GM23248 (cell line): ENCODE measurements around the gene XXYLT1. TPM values are rescaled to one million over a fixed set of nuclear protein-coding genes. Genes with fewer than 3 reads are reported as not detected.
"Not testable (repeated sequence)": the region's sequence is repeated elsewhere in the genome, so short reads cannot be mapped to it uniquely, and the experiment has no call there.

ENCODE experiments used
- DNase-seq: peaks from one replicate; pipeline ENCODE4 v3.0.0-alpha.2; 2015
- H2AFZ ChIP-seq: fragments of 200-600 bp; sonication (generic); 2 replicates; pipeline ENCODE4 v1.6.1; 2016; ENCODE audit warnings: antibody characterized with exemption
- H3F3A ChIP-seq: fragments of 200-600 bp; sonication (generic); 2 replicates; pipeline ENCODE4 v1.6.1; 2016; ENCODE audit warnings: mild to moderate bottlenecking, antibody characterized with exemption, mixed run types; ENCODE audit not compliant: insufficient read depth
- H3K27ac ChIP-seq: fragments of 200-600 bp; sonication (generic); 2 replicates; pipeline ENCODE4 v1.5.1; 2016; ENCODE audit warnings: mild to moderate bottlenecking
- H3K27me3 ChIP-seq: fragments of 200-600 bp; sonication (generic); replicated peaks from 2 replicates; pipeline ENCODE4 v1.6.1; 2016; ENCODE audit warnings: mild to moderate bottlenecking; ENCODE audit not compliant: insufficient read depth
- H3K36me3 ChIP-seq: fragments of 200-600 bp; sonication (generic); 2 replicates; pipeline ENCODE4 v1.6.1; 2016; ENCODE audit warnings: low read depth, mild to moderate bottlenecking
- H3K4me1 ChIP-seq: fragments of 200-600 bp; sonication (generic); 2 replicates; pipeline ENCODE4 v1.6.1; 2016; ENCODE audit warnings: mild to moderate bottlenecking; ENCODE audit not compliant: insufficient read depth
- H3K4me2 ChIP-seq: fragments of 200-600 bp; sonication (generic); one replicate; pipeline ENCODE4 v1.6.1; 2016; ENCODE audit warnings: mild to moderate bottlenecking; ENCODE audit not compliant: unreplicated experiment
- H3K4me3 ChIP-seq: fragments of 200-600 bp; sonication (generic); 2 replicates; pipeline ENCODE4 v1.5.1; 2016; ENCODE audit warnings: mild to moderate bottlenecking
- H3K79me2 ChIP-seq: fragments of 200-600 bp; sonication (generic); 2 replicates; pipeline ENCODE4 v1.6.1; 2016; ENCODE audit warnings: mild to moderate bottlenecking; ENCODE audit not compliant: insufficient read depth
- H3K9ac ChIP-seq: fragments of 200-600 bp; sonication (generic); 2 replicates; pipeline ENCODE4 v1.6.1; 2016; ENCODE audit warnings: mild to moderate bottlenecking
- H3K9me2 ChIP-seq: fragments of 200-600 bp; sonication (generic); 2 replicates; pipeline ENCODE4 v1.6.1; 2016; ENCODE audit warnings: mixed run types, mild to moderate bottlenecking, moderate library complexity; ENCODE audit not compliant: insufficient read depth
- H3K9me3 ChIP-seq: fragments of 200-600 bp; sonication (generic); one replicate; pipeline ENCODE4 v1.6.1; 2017; ENCODE audit warnings: low read depth
- H4K20me1 ChIP-seq: fragments of 200-600 bp; sonication (generic); 2 replicates; pipeline ENCODE4 v1.6.0; 2016; ENCODE audit not compliant: insufficient read depth
- EZH2 ChIP-seq: fragments of 200-600 bp; sonication (generic); IDR thresholded peaks from 2 replicates; pipeline ENCODE4 v1.6.1; 2018; ENCODE audit warnings: antibody characterized with exemption, mild to moderate bottlenecking; ENCODE audit not compliant: insufficient read depth, poor library complexity, severe bottlenecking
- EZH2phosphoT487 ChIP-seq: fragments of 200-600 bp; sonication (generic); IDR thresholded peaks from 2 replicates; pipeline ENCODE4 v1.6.1; 2018; ENCODE audit warnings: antibody characterized with exemption, moderate library complexity, mild to moderate bottlenecking, low read depth; ENCODE audit not compliant: insufficient read depth
- WGBS, 2 experiments: methylation state at CpG; one replicate each; pipeline ENCODE4 v1.1.6; 2015 to 2017; ENCODE audit warnings: low lambda C conversion rate in 2 of 2, low coverage in 1 of 2; ENCODE audit errors: missing lambda C conversion rate in 2 of 2; 5-methylcytosine and 5-hydroxymethylcytosine counted together
- in situ Hi-C: fragments of 300-500 bp; cut with MboI; formaldehyde crosslinking; loops from 2 replicates; pipeline ENCODE4 v1.15.0; 2020
- polyA plus RNA-seq: library from polyadenylated mRNA; unstranded; fragments of >200 nt; fragmentation: Nextera tagmentation; extraction: Ambion mirVana; gene quantifications from 2 replicates; pipeline ENCODE4 v1.2.1, GENCODE V29; 2016
- total RNA-seq: library from RNA; depleted of rRNA; stranded (reverse); fragments of >200 nt; shearing (Covaris generic); gene quantifications from 2 replicates; pipeline ENCODE4 v1.2.3, GENCODE V29; 2014

Gene XXYLT1
- total and polyA plus RNA-seq, 2 experiments from 2014 or later, result 22.8 to 44.7 TPM

DNA sequence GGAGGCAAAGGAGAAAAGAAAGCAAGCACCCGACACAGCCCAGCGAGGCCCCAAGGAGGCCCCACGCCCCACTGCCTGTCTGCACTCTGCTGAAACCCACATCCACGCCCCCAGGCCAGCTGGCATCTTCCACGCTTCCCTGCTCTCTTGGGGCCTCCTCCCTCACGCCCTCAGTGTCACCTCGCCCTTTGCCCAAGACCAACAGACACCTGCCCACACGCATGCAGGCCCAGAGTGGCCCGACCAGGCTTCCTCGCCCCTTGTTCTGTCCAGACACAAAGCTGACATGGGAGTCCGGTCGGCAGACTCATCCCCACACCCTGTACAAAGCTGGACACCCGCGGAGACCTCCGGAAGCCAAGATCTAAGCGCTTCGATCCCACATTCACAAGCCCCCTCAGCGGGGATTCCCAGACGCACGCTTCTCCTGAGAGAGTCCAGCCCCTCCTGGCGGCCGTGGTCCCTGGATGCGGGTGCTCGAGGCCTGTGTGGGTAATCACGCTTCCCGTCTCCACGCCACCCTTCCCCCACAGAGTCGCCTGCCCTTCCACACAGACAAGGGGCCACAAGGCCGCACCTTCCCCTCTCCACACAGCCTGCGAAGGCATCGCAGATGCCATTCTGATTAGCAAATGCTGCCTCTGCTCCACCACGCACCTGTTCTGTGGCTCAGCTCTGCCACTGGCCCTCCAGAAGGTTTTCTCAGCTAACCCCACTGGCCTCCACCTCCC lies 176.6 kb downstream of the XXYLT1 start:
- DNase-seq, result no peak
- Histone ChIP-seq H3K27ac (no peak overlapping the region), H3K9me3 (no peaks in the 10 kb centered on the region), H3K9me2 (no peaks in the 10 kb centered on the region), H3K79me2 (no peaks in the 10 kb centered on the region), H3K4me2 (no peak overlapping the region), H3F3A (no peaks in the 10 kb centered on the region), H2AFZ (no peak overlapping the region), H3K9ac (no peak overlapping the region), H4K20me1 (no peaks in the 10 kb centered on the region), H3K36me3 (no peaks in the 10 kb centered on the region), H3K27me3 (no peaks in the 10 kb centered on the region), H3K4me1 (no peaks in the 10 kb centered on the region), H3K4me3 (no peak overlapping the region)
- TF ChIP-seq EZH2phosphoT487 (no peak), EZH2 (no peak)
- 96 to 97% methylated on average over 32 of the region's 32 CpGs for WGBS, 2 experiments
- in situ Hi-C loops, result no loop called here

DNA sequence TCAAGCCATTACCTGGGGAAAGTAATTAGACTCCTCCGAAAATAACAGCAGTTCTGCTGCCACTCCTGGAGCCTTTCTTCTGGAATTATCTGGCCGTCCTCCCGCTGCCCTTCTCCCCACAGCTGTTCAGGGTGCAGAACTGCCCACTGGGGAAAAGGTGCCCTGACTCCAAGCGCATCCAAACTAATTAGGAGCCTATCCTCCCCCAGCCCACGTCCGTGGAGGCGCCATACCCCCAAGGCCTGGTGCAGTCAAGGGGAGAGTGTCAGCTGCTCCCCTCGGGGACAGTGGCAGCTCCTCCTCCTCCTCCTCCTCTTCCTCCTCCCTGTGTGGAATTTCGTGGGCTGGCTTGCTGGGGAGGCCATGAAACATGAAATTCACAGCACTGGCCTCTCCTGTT lies 177.2 kb downstream of the XXYLT1 start:
- Histone ChIP-seq H3K27me3 (no peaks in the 10 kb centered on the region), H3K79me2 (no peaks in the 10 kb centered on the region), H3K4me2 (no peak overlapping the region), H3K36me3 (no peaks in the 10 kb centered on the region), H4K20me1 (no peaks in the 10 kb centered on the region), H2AFZ (no peak overlapping the region), H3K4me1 (no peaks in the 10 kb centered on the region), H3K9me2 (no peaks in the 10 kb centered on the region), H3F3A (no peaks in the 10 kb centered on the region), H3K9ac (no peak overlapping the region), H3K27ac (no peak overlapping the region), H3K9me3 (no peaks in the 10 kb centered on the region), H3K4me3 (no peak overlapping the region)
- in situ Hi-C loops, result no loop called here
- TF ChIP-seq EZH2phosphoT487 (no peak), EZH2 (no peak)
- WGBS, 2 experiments, result 81 to 82% methylated on average over 9 of the region's 9 CpGs
- no peak for DNase-seq

DNA sequence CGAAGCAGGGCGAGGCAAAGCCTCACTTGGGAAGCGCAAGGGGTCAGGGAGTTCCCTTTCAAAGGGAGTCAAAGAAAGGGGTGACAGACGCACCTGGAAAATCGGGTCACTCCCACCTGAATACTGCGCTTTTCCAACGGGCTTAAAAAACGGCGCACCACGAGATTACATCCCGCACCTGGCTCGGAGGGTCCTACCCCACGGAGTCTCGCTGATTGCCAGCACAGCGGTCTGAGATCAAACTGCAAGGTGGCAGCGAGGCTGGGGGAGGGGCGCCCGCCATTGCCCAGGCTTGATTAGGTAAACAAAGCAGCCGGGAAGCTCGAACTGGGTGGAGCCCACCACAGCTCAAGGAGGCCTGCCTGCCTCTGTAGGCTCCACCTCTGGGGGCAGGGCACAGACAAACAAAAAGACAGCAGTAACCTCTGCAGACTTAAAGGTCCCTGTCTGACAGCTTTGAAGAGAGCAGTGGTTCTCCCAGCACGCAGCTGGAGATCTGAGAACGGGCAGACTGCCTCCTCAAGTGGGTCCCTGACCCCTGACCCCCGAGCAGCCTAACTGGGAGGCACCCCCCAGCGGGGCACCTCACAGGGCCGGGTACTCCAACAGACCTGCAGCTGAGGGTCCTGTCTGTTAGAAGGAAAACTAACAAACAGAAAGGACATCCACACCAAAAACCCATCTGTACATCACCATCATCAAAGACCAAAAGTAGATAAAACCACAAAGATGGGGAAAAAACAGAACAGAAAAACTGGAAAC lies 182.9 kb downstream of the XXYLT1 start:
- WGBS, 2 experiments, result 40 to 49% methylated on average over 20 to 25 of the region's 25 CpGs
- H4K20me1 ChIP-seq, result not testable (repeated sequence)

DNA sequence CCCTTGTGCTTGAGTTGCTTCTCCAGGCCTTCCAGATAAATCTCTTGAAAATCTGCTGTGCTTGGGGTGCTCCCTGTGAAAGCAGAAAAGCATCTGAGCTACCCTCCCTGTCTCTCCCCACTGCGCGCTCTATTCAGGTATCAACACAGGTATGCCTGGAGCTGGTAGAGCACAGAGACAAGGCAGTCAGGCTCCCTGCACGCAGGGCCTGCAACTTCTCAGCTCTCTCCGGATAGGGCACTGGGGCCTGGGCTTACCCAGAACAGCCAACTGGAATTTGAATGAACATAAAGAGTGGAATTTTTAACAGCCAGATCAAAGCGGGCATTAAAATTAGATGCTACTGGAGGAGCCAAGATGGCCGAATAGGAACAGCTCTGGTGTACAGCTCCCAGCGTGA lies 183.6 kb downstream of the XXYLT1 start:
- Histone ChIP-seq H3K4me3 (no peak overlapping the region), H3K27ac (no peak overlapping the region), H3K4me1 (no peaks in the 10 kb centered on the region), H3K36me3 (no peaks in the 10 kb centered on the region), H4K20me1 (no peaks in the 10 kb centered on the region), H3K79me2 (no peaks in the 10 kb centered on the region), H2AFZ (no peak overlapping the region), H3K9ac (no peak overlapping the region), H3F3A (no peaks in the 10 kb centered on the region), H3K9me3 (no peaks in the 10 kb centered on the region), H3K27me3 (no peaks in the 10 kb centered on the region), H3K9me2 (no peaks in the 10 kb centered on the region), H3K4me2 (no peak overlapping the region)
- 93 to 97% methylated on average over 7 of the region's 7 CpGs for WGBS, 2 experiments
- in situ Hi-C loops, result no loop called here
- TF ChIP-seq EZH2, result no peak
- no peak for TF ChIP-seq EZH2phosphoT487
- no peak for DNase-seq

More for the DNA sequence above, 182.9 kb downstream of the XXYLT1 start:
- DNase-seq, H3K4me2 ChIP-seq, H3K36me3 ChIP-seq, in situ Hi-C loops, H3K9me3 ChIP-seq, H3K79me2 ChIP-seq, H3K27ac ChIP-seq, H3K9ac ChIP-seq, H3F3A ChIP-seq, H3K27me3 ChIP-seq, H3K4me1 ChIP-seq, H3K4me3 ChIP-seq, H3K9me2 ChIP-seq, H2AFZ ChIP-seq: not testable (repeated sequence)
